Measurements from ENCODE around the gene PLXND1.
"Not testable (repeated sequence)": the region's sequence is repeated elsewhere in the genome, so short reads cannot be mapped to it uniquely, and the experiment has no call there.

PLXND1 gene

DNA sequence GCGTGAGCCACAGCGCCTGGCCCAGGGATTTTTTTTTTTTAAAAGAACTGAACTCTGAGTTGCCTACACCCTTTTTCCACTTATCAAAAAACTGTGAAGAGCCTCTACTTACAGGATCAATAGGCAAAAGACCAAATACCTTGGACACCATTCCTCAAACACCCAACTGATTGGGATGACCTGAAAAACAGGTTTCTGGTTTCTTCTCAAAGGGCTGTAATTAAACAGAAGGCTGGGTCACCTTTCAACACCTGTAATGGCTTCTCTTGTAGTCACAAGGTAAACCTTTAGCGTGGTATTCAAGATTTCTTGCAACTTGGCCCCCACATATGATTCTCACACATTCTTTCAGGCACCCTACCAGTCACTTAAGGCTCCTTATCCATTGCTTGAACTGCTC, 38.4 kb upstream of the PLXND1 start:
- H3K4me2 ChIP-seq (ENCODE audit: low read depth, low read length, poor library complexity, severe bottlenecking) = no peak overlapping the region

DNA sequence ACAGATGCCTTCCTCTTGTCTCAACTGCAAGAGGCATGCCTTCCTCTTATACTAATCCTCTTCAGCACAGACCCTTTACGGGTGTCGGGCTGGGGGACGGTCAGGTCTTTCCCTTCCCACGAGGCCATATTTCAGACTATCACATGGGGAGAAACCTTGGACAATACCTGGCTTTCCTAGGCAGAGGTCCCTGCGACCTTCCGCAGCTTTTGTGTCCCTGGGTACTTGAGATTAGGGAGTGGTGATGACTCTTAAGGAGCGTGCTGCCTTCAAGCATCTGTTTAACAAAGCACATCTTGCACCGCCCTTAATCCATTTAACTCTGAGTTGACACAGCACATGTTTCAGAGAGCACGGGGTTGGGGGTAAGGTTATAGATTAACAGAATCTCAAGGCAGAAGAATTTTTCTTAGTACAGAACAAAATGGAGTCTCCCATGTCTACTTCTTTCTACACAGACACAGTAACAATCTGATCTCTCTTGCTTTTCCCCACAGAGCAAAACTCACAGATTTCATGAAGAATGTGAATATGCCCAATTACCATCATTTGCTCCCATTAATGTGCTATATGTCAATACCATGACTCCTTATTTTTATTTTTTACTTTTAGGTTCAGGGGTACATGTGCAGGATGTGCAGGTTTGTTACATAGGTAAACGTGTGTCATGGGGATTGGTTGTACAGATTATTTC, 35.2 kb upstream of the PLXND1 start:
- not testable (repeated sequence) for H3K9me2 ChIP-seq (replicated peaks; ENCODE audit: low read depth, low read length); H3K4me2 ChIP-seq (ENCODE audit: low read depth, low read length, poor library complexity, severe bottlenecking); H3K79me2 ChIP-seq (ENCODE audit: insufficient read depth, low read length); H3K9me3 ChIP-seq (ENCODE audit: insufficient read depth, low read depth, low read length); H3K4me1 ChIP-seq (ENCODE audit: insufficient read depth, low read length, poor library complexity, severe bottlenecking); H2AFZ ChIP-seq (ENCODE audit: low read length); H3K9ac ChIP-seq (ENCODE audit: low read depth, low read length, poor library complexity, severe bottlenecking); H4K20me1 ChIP-seq (ENCODE audit: insufficient read depth, low read length, poor library complexity, severe bottlenecking); H3K27me3 ChIP-seq (ENCODE audit: insufficient read depth, low read length, poor library complexity, severe bottlenecking); H3K4me3 ChIP-seq (ENCODE audit: low read length, poor library complexity, severe bottlenecking); H3K36me3 ChIP-seq (ENCODE audit: insufficient read depth, low read length); H3F3A ChIP-seq (ENCODE audit: low read depth)

More for the DNA sequence above, 38.4 kb upstream of the PLXND1 start:
- H3K27me3 ChIP-seq (ENCODE audit: insufficient read depth, low read length, poor library complexity, severe bottlenecking) = no peaks in the 10 kb centered on the region
- no peak overlapping the region for H3K9ac ChIP-seq (ENCODE audit: low read depth, low read length, poor library complexity, severe bottlenecking)
- H3K9me3 ChIP-seq (ENCODE audit: insufficient read depth, low read depth, low read length) = no peaks in the 10 kb centered on the region
- H3K9me2 ChIP-seq (replicated peaks; ENCODE audit: low read depth, low read length) = no peaks in the 10 kb centered on the region
- no peaks in the 10 kb centered on the region for H4K20me1 ChIP-seq (ENCODE audit: insufficient read depth, low read length, poor library complexity, severe bottlenecking)
- TF ChIP-seq EZH2phosphoT487 (IDR thresholded peaks at IDR 0.05; ENCODE audit: borderline replicate concordance) = no peak
- TF ChIP-seq CTCF (conservative IDR thresholded peaks at IDR 0.05; ENCODE audit: low read length) = no peak
- H3K4me1 ChIP-seq (ENCODE audit: insufficient read depth, low read length, poor library complexity, severe bottlenecking) = no peaks in the 10 kb centered on the region
- no peaks in the 10 kb centered on the region for H3F3A ChIP-seq (ENCODE audit: low read depth)
- H3K4me3 ChIP-seq (ENCODE audit: low read length, poor library complexity, severe bottlenecking) = no peak overlapping the region
- no peak overlapping the region for H2AFZ ChIP-seq (ENCODE audit: low read length)
- H3K79me2 ChIP-seq (ENCODE audit: insufficient read depth, low read length) = no peaks in the 10 kb centered on the region
- no peaks in the 10 kb centered on the region for H3K36me3 ChIP-seq (ENCODE audit: insufficient read depth, low read length)

DNA sequence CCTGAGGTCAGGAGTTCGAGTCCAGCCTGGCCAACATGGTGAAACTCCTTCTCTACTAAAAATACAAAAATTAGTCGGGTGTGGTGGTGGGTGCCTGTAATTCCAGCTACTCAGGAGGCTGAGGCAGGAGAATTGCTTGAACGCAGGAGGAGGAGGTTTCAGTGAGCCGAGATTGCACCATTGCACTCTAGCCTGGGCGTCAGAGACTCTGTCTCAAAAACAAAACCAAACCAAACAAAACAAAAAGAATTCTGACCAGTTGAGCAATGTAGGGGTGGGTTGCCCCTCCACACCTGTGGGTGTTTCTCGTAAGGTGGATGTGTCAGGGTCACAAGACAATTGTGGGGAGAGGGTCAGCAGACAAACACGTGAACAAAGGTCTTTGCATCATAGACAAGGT, 34.5 kb upstream of the PLXND1 start:
- H3K9me2 ChIP-seq (replicated peaks; ENCODE audit: low read depth, low read length); H4K20me1 ChIP-seq (ENCODE audit: insufficient read depth, low read length, poor library complexity, severe bottlenecking); H3K9me3 ChIP-seq (ENCODE audit: insufficient read depth, low read depth, low read length); H3K9ac ChIP-seq (ENCODE audit: low read depth, low read length, poor library complexity, severe bottlenecking); H2AFZ ChIP-seq (ENCODE audit: low read length); H3K36me3 ChIP-seq (ENCODE audit: insufficient read depth, low read length); H3K27me3 ChIP-seq (ENCODE audit: insufficient read depth, low read length, poor library complexity, severe bottlenecking); H3K79me2 ChIP-seq (ENCODE audit: insufficient read depth, low read length); H3K4me2 ChIP-seq (ENCODE audit: low read depth, low read length, poor library complexity, severe bottlenecking); H3K4me1 ChIP-seq (ENCODE audit: insufficient read depth, low read length, poor library complexity, severe bottlenecking); H3K4me3 ChIP-seq (ENCODE audit: low read length, poor library complexity, severe bottlenecking); H3F3A ChIP-seq (ENCODE audit: low read depth): not testable (repeated sequence)

DNA sequence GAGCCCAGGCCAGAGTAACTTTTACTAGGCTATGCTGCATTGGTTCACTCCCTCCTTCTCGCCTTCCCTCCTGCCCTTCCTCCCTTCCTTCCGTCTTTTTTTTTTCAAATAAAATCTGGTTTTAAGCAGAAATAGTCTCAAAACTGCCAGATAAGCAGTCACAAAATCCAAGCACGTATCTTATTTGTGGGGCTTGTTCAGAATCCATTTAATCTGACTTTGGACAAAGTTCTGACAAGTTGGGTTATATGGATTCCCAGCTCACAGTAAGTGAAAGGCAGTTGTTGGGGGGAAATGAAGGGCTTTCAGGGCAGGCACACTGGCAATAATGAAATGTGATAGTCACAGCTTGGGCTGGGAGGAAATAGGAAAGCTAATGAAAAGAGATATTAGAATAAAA, 32.0 kb upstream of the PLXND1 start:
- no peak overlapping the region for H3K9ac ChIP-seq (ENCODE audit: low read depth, low read length, poor library complexity, severe bottlenecking)
- no peaks in the 10 kb centered on the region for H4K20me1 ChIP-seq (ENCODE audit: insufficient read depth, low read length, poor library complexity, severe bottlenecking)
- no peaks in the 10 kb centered on the region for H3F3A ChIP-seq (ENCODE audit: low read depth)
- H2AFZ ChIP-seq (ENCODE audit: low read length) = no peak overlapping the region
- no peaks in the 10 kb centered on the region for H3K79me2 ChIP-seq (ENCODE audit: insufficient read depth, low read length)
- no peak overlapping the region for H3K4me2 ChIP-seq (ENCODE audit: low read depth, low read length, poor library complexity, severe bottlenecking)
- peaks cover 9% of the 10 kb centered on the region for H3K4me1 ChIP-seq (ENCODE audit: insufficient read depth, low read length, poor library complexity, severe bottlenecking)
- TF ChIP-seq CTCF (conservative IDR thresholded peaks at IDR 0.05; ENCODE audit: low read length) (no peak), EZH2phosphoT487 (IDR thresholded peaks at IDR 0.05; ENCODE audit: borderline replicate concordance) (no peak)
- H3K27me3 ChIP-seq (ENCODE audit: insufficient read depth, low read length, poor library complexity, severe bottlenecking) = no peaks in the 10 kb centered on the region
- no peak overlapping the region for H3K4me3 ChIP-seq (ENCODE audit: low read length, poor library complexity, severe bottlenecking)
- no peaks in the 10 kb centered on the region for H3K36me3 ChIP-seq (ENCODE audit: insufficient read depth, low read length)
- no peaks in the 10 kb centered on the region for H3K9me2 ChIP-seq (replicated peaks; ENCODE audit: low read depth, low read length)
- no peaks in the 10 kb centered on the region for H3K9me3 ChIP-seq (ENCODE audit: insufficient read depth, low read depth, low read length)
